ENCODE data around the gene C8B. TPM values are rescaled to one million over a fixed set of nuclear protein-coding genes. Genes with fewer than 3 reads are reported as not detected.
A peak's percentile ranks its signal among the peaks of the same experiment; 100 is the strongest.

The C8B gene
- total RNA-seq (not detected), polyA plus RNA-seq (not detected), total RNA-seq (not detected)

DNA sequence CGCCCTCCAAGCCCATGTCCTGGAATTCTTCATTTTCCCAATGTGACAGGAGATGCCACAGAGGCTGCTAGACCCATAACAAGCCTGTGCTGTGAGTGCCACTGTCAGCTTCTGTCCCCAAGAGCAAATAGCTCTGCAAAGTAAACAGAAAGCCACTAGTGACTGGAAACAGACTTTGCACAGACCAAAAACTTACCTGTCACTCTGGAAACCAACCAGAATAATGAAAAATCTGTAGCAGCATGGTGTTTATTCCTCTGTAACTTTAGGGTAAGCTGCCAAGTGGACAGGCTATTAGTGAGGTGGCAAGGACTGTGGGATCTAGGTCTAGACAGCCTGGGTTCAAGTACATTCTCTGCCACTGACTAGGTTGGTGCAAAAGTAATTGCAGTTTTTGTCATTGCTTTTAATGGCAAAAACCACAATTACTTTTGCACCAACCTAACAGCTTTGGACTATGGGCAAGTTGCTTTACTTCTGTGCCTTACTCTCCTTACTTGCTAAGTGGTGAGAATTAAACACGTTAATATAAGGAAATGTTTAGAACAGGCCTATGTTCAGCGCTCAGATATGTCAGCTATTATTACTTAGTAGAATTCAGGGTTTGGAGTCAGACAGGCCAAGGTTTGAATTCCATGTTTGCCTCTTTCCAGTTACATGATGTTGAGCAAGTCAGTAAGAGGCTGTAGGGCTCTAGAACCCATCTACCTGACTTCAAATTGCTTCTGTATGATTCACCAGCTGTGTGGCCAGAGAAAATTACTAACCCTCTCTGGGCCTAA, at the start of gene C8B:
TSS of gene C8B (minus strand) at position 100 of the 782 bp plus-strand sequence. CDS start at position 33, 67 bp downstream.
- Mint-ChIP-seq H3K4me1 (peaks cover 0 to 4% (median 0%) of the 10 kb centered on the region in 7 donors), H3K4me3 (no peak within 1 kb of the TSS), H3K27me3 (peaks cover 2 to 15% (median 10%) of the 10 kb centered on the region in 5 donors), H3K9me3 (peaks cover 0 to 11% (median 3%) of the 10 kb centered on the region in 11 donors), H3K36me3 (no peaks in the 10 kb centered on the region), H3K27ac (no peak within 1 kb of the TSS)
- intact Hi-C loops (cut with micrococcal nuclease), result no loop called here
- no peak within 1 kb of the TSS for H3K4me3 ChIP-seq (ENCODE audit: low read length)
- no peak for ATAC-seq
- H3K27me3 ChIP-seq (ENCODE audit: control insufficient read depth in 2 of 2, insufficient read depth in 2 of 2, low read length in 2 of 2), result no peaks in the 10 kb centered on the region
- no peaks in the 10 kb centered on the region for H3K9me3 ChIP-seq (ENCODE audit: control insufficient read depth in 2 of 3, low read length in 3 of 3)
- no peaks in the 10 kb centered on the region for H3K4me1 ChIP-seq (ENCODE audit: control insufficient read depth in 2 of 2, insufficient read depth in 2 of 2, low read length in 2 of 2)
- CTCF ChIA-PET, result no interaction called here
- no peaks in the 10 kb centered on the region for H3K36me3 ChIP-seq (ENCODE audit: control insufficient read depth in 2 of 3, insufficient read depth in 3 of 3, low read length in 3 of 3)
- DNase-seq, result no peak
- H3K27ac ChIP-seq (ENCODE audit: low read depth, low read length), result no peak within 1 kb of the TSS
- POLR2A ChIA-PET, result no interaction called here

DNA sequence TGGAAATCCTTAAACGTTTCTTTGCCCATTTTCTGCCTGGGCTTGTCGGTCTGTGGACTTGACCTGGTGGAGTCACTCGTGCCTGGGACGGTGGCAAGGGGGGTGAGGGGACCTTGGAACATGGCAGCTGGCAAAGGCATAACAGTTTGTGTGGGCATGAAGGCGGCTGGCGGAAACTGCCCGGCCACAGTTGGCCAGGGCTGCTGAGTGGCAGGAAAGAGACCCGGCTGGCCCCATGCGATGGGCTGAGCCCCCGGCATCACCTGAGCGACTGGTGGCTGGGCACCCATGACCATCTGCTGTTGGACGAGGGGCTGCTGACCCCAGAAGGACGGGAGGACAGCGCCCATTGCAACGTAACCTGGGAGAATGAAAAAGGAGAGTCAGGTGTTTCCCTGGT, 49.3 kb upstream of the C8B start:
- intact Hi-C loops (cut with micrococcal nuclease), result no loop called here

DNA sequence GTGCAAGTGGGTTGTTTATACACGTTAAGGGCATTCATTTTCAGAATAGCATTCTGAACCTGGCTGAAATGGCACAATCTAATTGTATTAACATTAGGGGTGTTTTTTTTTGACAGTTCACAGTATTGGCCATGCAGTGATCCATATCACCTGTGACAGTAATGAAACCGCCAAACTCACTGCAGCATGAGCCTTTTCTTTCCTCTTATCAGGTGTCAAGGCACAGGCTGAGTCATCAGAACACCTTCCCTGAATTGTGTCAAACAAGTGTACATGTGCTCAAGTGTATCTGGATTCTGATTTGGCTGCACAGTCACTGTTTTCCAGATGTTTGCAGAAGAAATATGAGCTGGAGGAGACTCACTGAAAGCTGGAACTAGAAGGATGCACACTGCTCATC, 47.7 kb upstream of the C8B start:
- H3K4me1 ChIP-seq (ENCODE audit: control insufficient read depth in 2 of 2, insufficient read depth in 2 of 2, low read length in 2 of 2), result no peaks in the 10 kb centered on the region
- Mint-ChIP-seq H3K4me1 (peaks cover 0 to 1% (median 0%) of the 10 kb centered on the region in 7 donors), H3K27me3 (peaks cover 1 to 13% (median 6%) of the 10 kb centered on the region in 5 donors), H3K9me3 (no peaks in the 10 kb centered on the region), H3K4me3 (no peak overlapping the region), H3K27ac (no peak overlapping the region), H3K36me3 (no peaks in the 10 kb centered on the region)
- ATAC-seq (no peak), DNase-seq (no peak)
- ChIA-PET CTCF (no interaction called here), POLR2A (no interaction called here)
- no peaks in the 10 kb centered on the region for H3K27me3 ChIP-seq (ENCODE audit: control insufficient read depth in 2 of 2, insufficient read depth in 2 of 2, low read length in 2 of 2)
- H3K36me3 ChIP-seq (ENCODE audit: control insufficient read depth in 2 of 3, insufficient read depth in 3 of 3, low read length in 3 of 3), result no peaks in the 10 kb centered on the region
- H3K27ac ChIP-seq (ENCODE audit: low read depth, low read length), result no peak overlapping the region
- intact Hi-C loops (cut with micrococcal nuclease), result no loop called here
- no peak overlapping the region for H3K4me3 ChIP-seq (ENCODE audit: low read length)
- no peaks in the 10 kb centered on the region for H3K9me3 ChIP-seq (ENCODE audit: control insufficient read depth in 2 of 3, low read length in 3 of 3)

More for the DNA sequence above, 49.3 kb upstream of the C8B start:
- Histone ChIP-seq H3K36me3 (ENCODE audit: control insufficient read depth in 2 of 3, insufficient read depth in 3 of 3, low read length in 3 of 3) (no peaks in the 10 kb centered on the region), H3K4me1 (ENCODE audit: control insufficient read depth in 2 of 2, insufficient read depth in 2 of 2, low read length in 2 of 2) (no peaks in the 10 kb centered on the region), H3K27ac (ENCODE audit: low read depth, low read length) (no peak overlapping the region), H3K9me3 (ENCODE audit: control insufficient read depth in 2 of 3, low read length in 3 of 3) (no peaks in the 10 kb centered on the region), H3K4me3 (ENCODE audit: low read length) (no peak overlapping the region), H3K27me3 (ENCODE audit: control insufficient read depth in 2 of 2, insufficient read depth in 2 of 2, low read length in 2 of 2) (no peaks in the 10 kb centered on the region)
- Mint-ChIP-seq H3K4me3 (peak overlapping the region in 1 of 10 donors; percentile 42), H3K36me3 (no peaks in the 10 kb centered on the region), H3K27me3 (peaks cover 1 to 13% (median 6%) of the 10 kb centered on the region in 5 donors), H3K4me1 (peaks cover 0 to 1% (median 0%) of the 10 kb centered on the region in 7 donors), H3K27ac (no peak overlapping the region), H3K9me3 (no peaks in the 10 kb centered on the region)
- POLR2A ChIA-PET, result no interaction called here
- DNase-seq, result no peak
- CTCF ChIA-PET, result no interaction called here
- no peak for ATAC-seq

DNA sequence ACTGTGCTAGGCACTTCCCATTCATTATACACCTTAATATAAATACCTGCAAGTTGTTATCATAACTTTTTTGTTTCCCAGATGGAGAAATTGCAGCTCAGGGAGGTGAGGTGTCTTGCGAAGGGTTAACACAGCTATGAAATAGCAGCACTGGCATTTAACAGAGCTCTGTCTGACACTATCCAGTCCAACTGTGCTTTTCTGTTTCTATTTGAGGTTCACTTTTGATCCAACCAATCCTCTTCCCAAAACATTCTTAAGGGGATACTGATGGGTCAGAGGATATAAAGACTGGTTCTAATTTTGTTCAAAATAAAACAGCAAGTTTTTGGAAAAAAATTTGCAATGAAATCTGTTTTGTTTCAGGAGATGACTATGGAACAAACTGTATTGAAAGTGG, 46.5 kb upstream of the C8B start:
- H3K27ac Mint-ChIP-seq, result no peak overlapping the region
- DNase-seq (no peak), ATAC-seq (no peak)
- Histone ChIP-seq H3K9me3 (ENCODE audit: control insufficient read depth in 2 of 3, low read length in 3 of 3) (no peaks in the 10 kb centered on the region), H3K27ac (ENCODE audit: low read depth, low read length) (no peak overlapping the region), H3K4me1 (ENCODE audit: control insufficient read depth in 2 of 2, insufficient read depth in 2 of 2, low read length in 2 of 2) (no peaks in the 10 kb centered on the region), H3K27me3 (ENCODE audit: control insufficient read depth in 2 of 2, insufficient read depth in 2 of 2, low read length in 2 of 2) (no peaks in the 10 kb centered on the region), H3K36me3 (ENCODE audit: control insufficient read depth in 2 of 3, insufficient read depth in 3 of 3, low read length in 3 of 3) (no peaks in the 10 kb centered on the region), H3K4me3 (ENCODE audit: low read length) (no peak overlapping the region)
- POLR2A ChIA-PET, result no interaction called here
- no peak overlapping the region for H3K4me3 Mint-ChIP-seq
- peaks cover 0 to 1% (median 0%) of the 10 kb centered on the region in 7 donors for H3K4me1 Mint-ChIP-seq
- no peaks in the 10 kb centered on the region for H3K36me3 Mint-ChIP-seq
- H3K27me3 Mint-ChIP-seq, result peaks cover 1 to 9% (median 6%) of the 10 kb centered on the region in 5 donors
- CTCF ChIA-PET, result no interaction called here
- intact Hi-C loops (cut with micrococcal nuclease), result no loop called here
- no peaks in the 10 kb centered on the region for H3K9me3 Mint-ChIP-seq

DNA sequence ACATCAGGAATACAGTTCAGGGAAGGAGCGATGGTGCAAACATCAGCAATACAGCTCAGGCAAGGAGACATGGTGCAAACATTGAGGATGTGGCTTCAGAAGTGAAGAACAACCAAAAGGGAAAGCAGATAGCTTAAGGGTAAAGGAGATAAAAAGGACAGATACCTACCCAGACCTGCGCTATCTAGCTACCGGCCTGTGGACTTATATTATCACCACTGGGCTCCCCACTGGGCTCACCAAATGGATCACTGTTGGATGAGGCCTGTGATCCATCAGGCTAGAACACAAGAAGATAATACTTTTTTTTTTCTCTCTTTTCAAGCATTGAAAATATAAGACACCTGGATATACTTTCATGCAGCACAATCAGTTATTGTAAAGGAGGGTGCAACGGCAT, 44.7 kb upstream of the C8B start:
- ChIA-PET CTCF (no interaction called here), POLR2A (no interaction called here)
- Mint-ChIP-seq H3K4me3 (no peak overlapping the region), H3K27me3 (peaks cover 1 to 13% (median 8%) of the 10 kb centered on the region in 5 donors), H3K4me1 (peaks cover 0 to 1% (median 0%) of the 10 kb centered on the region in 7 donors), H3K27ac (no peak overlapping the region), H3K36me3 (no peaks in the 10 kb centered on the region), H3K9me3 (no peaks in the 10 kb centered on the region)
- Histone ChIP-seq H3K27ac (ENCODE audit: low read depth, low read length) (no peak overlapping the region), H3K4me3 (ENCODE audit: low read length) (no peak overlapping the region), H3K36me3 (ENCODE audit: control insufficient read depth in 2 of 3, insufficient read depth in 3 of 3, low read length in 3 of 3) (no peaks in the 10 kb centered on the region), H3K27me3 (ENCODE audit: control insufficient read depth in 2 of 2, insufficient read depth in 2 of 2, low read length in 2 of 2) (no peaks in the 10 kb centered on the region), H3K4me1 (ENCODE audit: control insufficient read depth in 2 of 2, insufficient read depth in 2 of 2, low read length in 2 of 2) (no peaks in the 10 kb centered on the region), H3K9me3 (ENCODE audit: control insufficient read depth in 2 of 3, low read length in 3 of 3) (no peaks in the 10 kb centered on the region)
- no peak for DNase-seq
- ATAC-seq, result no peak
- intact Hi-C loops (cut with micrococcal nuclease), result no loop called here

DNA sequence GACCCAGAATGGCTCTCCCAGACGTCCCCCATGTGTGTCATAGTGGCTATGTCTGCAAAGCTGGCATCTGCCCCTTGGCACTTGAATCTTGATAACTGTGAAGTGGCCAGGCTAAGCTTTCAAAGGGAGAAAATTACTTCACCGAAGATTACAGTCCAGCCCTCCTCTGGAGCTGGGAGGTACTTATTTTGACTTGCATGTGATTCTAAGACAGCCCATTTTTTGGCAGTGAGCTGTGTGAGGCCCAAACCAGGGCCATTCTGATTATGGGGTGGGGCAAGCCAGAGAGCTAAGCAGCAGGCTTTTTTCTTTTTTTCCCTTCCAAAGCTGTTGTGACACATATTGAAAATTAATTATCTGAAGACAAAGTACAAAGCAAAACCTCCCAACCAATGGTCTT, 42.1 kb upstream of the C8B start:
- DNase-seq (no peak), ATAC-seq (no peak)
- H3K27me3 Mint-ChIP-seq, result peaks cover 1 to 13% (median 8%) of the 10 kb centered on the region in 5 donors
- ChIA-PET CTCF (no interaction called here), POLR2A (no interaction called here)
- H3K4me1 Mint-ChIP-seq, result peaks cover 0 to 1% (median 0%) of the 10 kb centered on the region in 7 donors
- Histone ChIP-seq H3K9me3 (ENCODE audit: control insufficient read depth in 2 of 3, low read length in 3 of 3) (no peaks in the 10 kb centered on the region), H3K4me1 (ENCODE audit: control insufficient read depth in 2 of 2, insufficient read depth in 2 of 2, low read length in 2 of 2) (no peaks in the 10 kb centered on the region), H3K27me3 (ENCODE audit: control insufficient read depth in 2 of 2, insufficient read depth in 2 of 2, low read length in 2 of 2) (no peaks in the 10 kb centered on the region), H3K4me3 (ENCODE audit: low read length) (no peak overlapping the region), H3K36me3 (ENCODE audit: control insufficient read depth in 2 of 3, insufficient read depth in 3 of 3, low read length in 3 of 3) (no peaks in the 10 kb centered on the region), H3K27ac (ENCODE audit: low read depth, low read length) (no peak overlapping the region)
- H3K4me3 Mint-ChIP-seq, result no peak overlapping the region
- H3K27ac Mint-ChIP-seq, result no peak overlapping the region
- H3K36me3 Mint-ChIP-seq, result no peaks in the 10 kb centered on the region
- no peaks in the 10 kb centered on the region for H3K9me3 Mint-ChIP-seq
- intact Hi-C loops (cut with micrococcal nuclease), result no loop called here

DNA sequence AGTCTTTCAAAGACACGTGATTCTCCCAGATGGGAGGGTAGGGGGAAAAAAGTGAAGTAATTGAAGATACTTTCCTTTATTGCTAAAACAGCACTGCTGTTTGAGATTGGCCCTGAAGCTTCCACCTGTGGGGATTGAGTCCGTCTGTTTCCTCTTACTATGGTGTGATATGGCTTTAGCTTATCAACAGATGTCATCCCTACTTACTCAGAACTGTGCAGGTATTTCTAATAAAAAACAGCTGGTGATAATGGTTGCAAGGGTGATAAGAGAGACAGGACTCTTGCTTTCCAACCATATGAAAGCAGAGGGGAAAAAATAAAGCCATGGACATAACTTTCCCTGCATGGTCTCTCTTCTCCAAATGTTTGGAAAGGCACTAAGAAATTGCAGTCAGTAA, 41.7 kb upstream of the C8B start:
- no peaks in the 10 kb centered on the region for H3K9me3 Mint-ChIP-seq

More for the DNA sequence above, 41.7 kb upstream of the C8B start:
- Histone ChIP-seq H3K4me3 (ENCODE audit: low read length) (no peak overlapping the region), H3K36me3 (ENCODE audit: control insufficient read depth in 2 of 3, insufficient read depth in 3 of 3, low read length in 3 of 3) (no peaks in the 10 kb centered on the region), H3K27me3 (ENCODE audit: control insufficient read depth in 2 of 2, insufficient read depth in 2 of 2, low read length in 2 of 2) (no peaks in the 10 kb centered on the region), H3K4me1 (ENCODE audit: control insufficient read depth in 2 of 2, insufficient read depth in 2 of 2, low read length in 2 of 2) (no peaks in the 10 kb centered on the region), H3K9me3 (ENCODE audit: control insufficient read depth in 2 of 3, low read length in 3 of 3) (no peaks in the 10 kb centered on the region), H3K27ac (ENCODE audit: low read depth, low read length) (no peak overlapping the region)
- Mint-ChIP-seq H3K27me3 (peaks cover 1 to 13% (median 8%) of the 10 kb centered on the region in 5 donors), H3K36me3 (no peaks in the 10 kb centered on the region), H3K4me1 (peaks cover 0 to 1% (median 0%) of the 10 kb centered on the region in 7 donors), H3K4me3 (no peak overlapping the region), H3K27ac (no peak overlapping the region)
- DNase-seq (no peak), ATAC-seq (no peak)
- intact Hi-C loops (cut with micrococcal nuclease), result no loop called here
- ChIA-PET CTCF (no interaction called here), POLR2A (no interaction called here)

Measured in naive thymus-derived CD4-positive, alpha-beta T cell (primary cell).